Progenitor cell of endocrine pancreas (in vitro differentiated cells): ENCODE results near the gene CNTLN. TPM values are rescaled to one million over a fixed set of nuclear protein-coding genes. Genes with fewer than 3 reads are reported as not detected.

Source experiments
- DNase-seq: peaks from one replicate; pipeline ENCODE4 v3.0.0; 2021; ENCODE audit warnings: low spot score; ENCODE audit not compliant: unreplicated experiment
- H3K27ac Mint-ChIP-seq: 2 replicates; pipeline ENCODE4 v1.8.0; 2021; ENCODE audit warnings: mild to moderate bottlenecking, moderate library complexity, mixed read lengths
- H3K27me3 Mint-ChIP-seq: 2 replicates; pipeline ENCODE4 v1.8.0; 2021; ENCODE audit warnings: mixed read lengths
- H3K36me3 Mint-ChIP-seq: 2 replicates; pipeline ENCODE4 v1.8.0; 2022; ENCODE audit warnings: mixed read lengths; ENCODE audit not compliant: insufficient read depth
- H3K4me1 Mint-ChIP-seq: 2 replicates; pipeline ENCODE4 v1.8.0; 2021; ENCODE audit warnings: low read depth, mixed read lengths
- H3K4me3 Mint-ChIP-seq: 2 replicates; pipeline ENCODE4 v1.8.0; 2021; ENCODE audit warnings: low read depth, mild to moderate bottlenecking, moderate library complexity, mixed read lengths
- H3K9me3 Mint-ChIP-seq: 2 replicates; pipeline ENCODE4 v1.8.0; 2021; ENCODE audit warnings: low read depth, mixed read lengths
- total RNA-seq: library from RNA; stranded (reverse); gene quantifications from 2 replicates; pipeline ENCODE4 v1.2.1, GENCODE V29; 2021
- TF ChIP-seq, protein P1 (sequence below): fragments of 200-600 bp; sonication (generic); IDR thresholded peaks from one replicate; pipeline ENCODE4 v1.5.0; 2021; ENCODE audit warnings: antibody characterized with exemption, mild to moderate bottlenecking; ENCODE audit not compliant: unreplicated experiment

Gene CNTLN
- total RNA-seq, 1 donor from 2014 or later: 7.8 TPM

DNA sequence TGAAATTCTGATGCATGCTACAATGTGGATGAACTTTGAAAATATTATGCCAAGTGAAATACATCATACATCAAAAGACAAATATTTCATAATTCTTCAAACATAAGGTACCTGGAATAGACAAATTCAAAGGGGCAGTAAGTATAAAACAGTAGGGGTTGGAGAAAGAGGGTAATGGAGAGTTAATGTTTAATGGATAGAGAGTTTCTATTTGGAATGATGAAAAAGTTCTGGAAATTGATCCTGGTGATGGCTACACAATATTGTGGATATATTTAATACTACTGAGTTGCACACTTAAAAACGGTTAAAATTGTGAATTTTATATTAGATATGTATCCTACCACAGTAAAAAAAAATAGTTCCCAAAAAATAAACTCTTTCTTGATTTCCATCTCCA is 14.6 kb upstream of the CNTLN start:
- Mint-ChIP-seq H3K4me1 (no peaks in the 10 kb centered on the region), H3K36me3 (no peaks in the 10 kb centered on the region), H3K4me3 (no peak overlapping the region), H3K9me3 (peaks cover 4% of the 10 kb centered on the region), H3K27ac (no peak overlapping the region), H3K27me3 (peaks cover 4% of the 10 kb centered on the region)
- TF ChIP-seq, protein P1, sequence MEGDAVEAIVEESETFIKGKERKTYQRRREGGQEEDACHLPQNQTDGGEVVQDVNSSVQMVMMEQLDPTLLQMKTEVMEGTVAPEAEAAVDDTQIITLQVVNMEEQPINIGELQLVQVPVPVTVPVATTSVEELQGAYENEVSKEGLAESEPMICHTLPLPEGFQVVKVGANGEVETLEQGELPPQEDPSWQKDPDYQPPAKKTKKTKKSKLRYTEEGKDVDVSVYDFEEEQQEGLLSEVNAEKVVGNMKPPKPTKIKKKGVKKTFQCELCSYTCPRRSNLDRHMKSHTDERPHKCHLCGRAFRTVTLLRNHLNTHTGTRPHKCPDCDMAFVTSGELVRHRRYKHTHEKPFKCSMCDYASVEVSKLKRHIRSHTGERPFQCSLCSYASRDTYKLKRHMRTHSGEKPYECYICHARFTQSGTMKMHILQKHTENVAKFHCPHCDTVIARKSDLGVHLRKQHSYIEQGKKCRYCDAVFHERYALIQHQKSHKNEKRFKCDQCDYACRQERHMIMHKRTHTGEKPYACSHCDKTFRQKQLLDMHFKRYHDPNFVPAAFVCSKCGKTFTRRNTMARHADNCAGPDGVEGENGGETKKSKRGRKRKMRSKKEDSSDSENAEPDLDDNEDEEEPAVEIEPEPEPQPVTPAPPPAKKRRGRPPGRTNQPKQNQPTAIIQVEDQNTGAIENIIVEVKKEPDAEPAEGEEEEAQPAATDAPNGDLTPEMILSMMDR: no peak
- DNase-seq: no peak

DNA sequence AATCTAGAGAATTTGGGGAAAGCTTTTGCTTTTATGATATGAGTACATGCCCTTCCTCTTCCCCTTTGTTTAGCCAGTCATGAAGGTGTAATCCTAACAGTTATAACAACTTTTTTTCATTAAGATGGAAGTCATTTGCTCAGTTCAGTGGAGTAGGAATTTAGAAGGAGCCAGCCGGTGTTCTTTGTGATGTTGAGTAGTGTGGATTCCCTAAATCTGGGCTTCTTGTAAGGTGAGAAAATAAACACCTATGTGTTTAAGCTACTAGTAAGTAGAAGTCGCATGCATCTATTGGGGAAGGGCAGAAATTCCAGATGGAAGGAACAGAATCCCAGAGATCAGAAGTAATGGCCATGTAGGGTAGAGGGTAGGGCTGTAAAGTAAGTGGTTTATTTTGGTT is 13.6 kb upstream of the CNTLN start:
- peaks cover 4% of the 10 kb centered on the region for H3K27me3 Mint-ChIP-seq
- H3K9me3 Mint-ChIP-seq: peaks cover 4% of the 10 kb centered on the region
- no peak overlapping the region for H3K4me3 Mint-ChIP-seq
- H3K27ac Mint-ChIP-seq: no peak overlapping the region
- TF ChIP-seq, protein P1: no peak
- H3K36me3 Mint-ChIP-seq: no peaks in the 10 kb centered on the region
- H3K4me1 Mint-ChIP-seq: no peaks in the 10 kb centered on the region
- DNase-seq: no peak

- TF ChIP-seq, protein P1: no peak
- Mint-ChIP-seq H3K36me3 (no peaks in the 10 kb centered on the region), H3K9me3 (no peaks in the 10 kb centered on the region), H3K27ac (no peak overlapping the region), H3K4me1 (peaks cover 4% of the 10 kb centered on the region), H3K27me3 (peaks cover 9% of the 10 kb centered on the region), H3K4me3 (no peak overlapping the region)
- no peak for DNase-seq
Measured at GRCh38 chr9:17130291-17130690, 4.5 kb upstream of the CNTLN start.

DNA sequence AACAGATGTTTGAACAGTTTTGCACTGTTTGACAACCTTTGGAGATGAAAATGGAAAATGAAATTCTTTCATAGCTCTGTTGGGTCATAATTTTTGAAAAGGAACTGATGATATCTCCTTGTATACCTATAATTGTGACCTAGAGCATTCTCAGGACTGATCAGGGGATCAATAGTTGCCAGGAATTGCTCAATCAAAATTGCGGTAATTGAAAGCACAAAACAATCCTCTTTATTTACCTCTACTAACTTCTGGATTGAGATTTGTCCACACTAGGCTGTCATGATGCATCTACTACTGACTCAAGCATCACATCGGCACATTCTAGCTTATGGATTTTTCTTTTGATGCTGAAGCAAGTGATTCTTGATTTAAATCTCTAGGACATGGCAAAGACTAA is 4.1 kb upstream of the CNTLN start:
- no peak overlapping the region for H3K27ac Mint-ChIP-seq
- peaks cover 4% of the 10 kb centered on the region for H3K4me1 Mint-ChIP-seq
- no peak for DNase-seq
- TF ChIP-seq, protein P1: no peak
- no peak overlapping the region for H3K4me3 Mint-ChIP-seq
- H3K9me3 Mint-ChIP-seq: no peaks in the 10 kb centered on the region
- H3K27me3 Mint-ChIP-seq: peaks cover 9% of the 10 kb centered on the region
- no peaks in the 10 kb centered on the region for H3K36me3 Mint-ChIP-seq

DNA sequence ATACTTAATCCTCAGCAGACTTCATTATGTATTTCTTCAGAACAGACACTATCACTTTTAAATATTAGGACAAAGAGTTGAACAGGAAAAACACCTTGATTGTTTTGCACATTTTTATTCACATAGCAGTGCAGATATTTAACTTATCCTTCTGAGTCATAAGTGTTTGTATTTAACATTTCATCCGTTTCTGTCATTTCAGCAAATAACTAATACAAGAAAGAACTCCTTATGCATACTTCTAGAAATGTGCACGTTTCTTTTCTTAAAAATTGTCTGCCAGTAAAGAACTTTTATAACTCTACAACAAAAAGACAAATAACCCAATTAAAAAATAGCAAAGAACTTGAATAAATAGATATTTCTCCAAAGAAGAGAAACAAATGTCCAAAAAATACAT is 3.3 kb upstream of the CNTLN start:
- H3K27me3 Mint-ChIP-seq: peaks cover 9% of the 10 kb centered on the region

More for the DNA sequence above, 3.3 kb upstream of the CNTLN start:
- peaks cover 4% of the 10 kb centered on the region for H3K4me1 Mint-ChIP-seq
- H3K27ac Mint-ChIP-seq: no peak overlapping the region
- H3K4me3 Mint-ChIP-seq: no peak overlapping the region
- no peak for DNase-seq
- no peaks in the 10 kb centered on the region for H3K36me3 Mint-ChIP-seq
- TF ChIP-seq, protein P1: no peak
- H3K9me3 Mint-ChIP-seq: no peaks in the 10 kb centered on the region
